CD14-positive monocyte (primary cell): Measurements from ENCODE around the gene TMEM239. TPM values are rescaled to one million over a fixed set of nuclear protein-coding genes. Genes with fewer than 3 reads are reported as not detected.
"Not testable (repeated sequence)": the region's sequence is repeated elsewhere in the genome, so short reads cannot be mapped to it uniquely, and the experiment has no call there.

Experiments
- DNase-seq, 3 donors: peaks; one replicate each; pipeline ENCODE4 v3.0.0-alpha.2; 2011 to 2022
- H2AFZ ChIP-seq: 2 replicates; pipeline ENCODE4 v1.6.0; 2012; ENCODE audit warnings: mild to moderate bottlenecking, low read depth, low read length, inconsistent platforms; ENCODE audit not compliant: insufficient read depth, poor library complexity, severe bottlenecking
- H3K27ac ChIP-seq, 2 donors: 1 replicate in 1 of 2; 2 replicates in 1 of 2; pipeline ENCODE4 v1.5.1; 2012 to 2013; ENCODE audit warnings: low read length in 2 of 2, control low read depth in 1 of 2, inconsistent platforms in 1 of 2, low read depth in 1 of 2, mild to moderate bottlenecking in 1 of 2
- H3K27me3 ChIP-seq, 2 donors: one replicate each; pipeline versions ENCODE4 v1.6.0 to v1.6.1; 2011 to 2013; ENCODE audit warnings: low read length in 2 of 2; ENCODE audit not compliant: control insufficient read depth in 2 of 2, insufficient read depth in 2 of 2
- H3K36me3 ChIP-seq, 2 donors: replicated peaks in 1 of 2; 1 replicate in 1 of 2; 2 replicates in 1 of 2; pipeline versions ENCODE4 v1.5.1 to v1.6.1; 2012 to 2013; ENCODE audit warnings: low read length in 2 of 2, control low read depth in 1 of 2, inconsistent platforms in 1 of 2, mild to moderate bottlenecking in 1 of 2; ENCODE audit not compliant: insufficient read depth in 2 of 2, control insufficient read depth in 1 of 2
- H3K4me1 ChIP-seq, 2 donors: 1 replicate in 1 of 2; 2 replicates in 1 of 2; pipeline versions ENCODE4 v1.5.1 to v1.6.1; 2012 to 2013; ENCODE audit warnings: low read length in 2 of 2, control low read depth in 1 of 2, inconsistent platforms in 1 of 2, mild to moderate bottlenecking in 1 of 2, moderate library complexity in 1 of 2; ENCODE audit not compliant: insufficient read depth in 2 of 2, control insufficient read depth in 1 of 2
- H3K4me2 ChIP-seq: replicated peaks from 2 replicates; pipeline ENCODE3; 2012; ENCODE audit warnings: low read length, moderate library complexity, mild to moderate bottlenecking; ENCODE audit not compliant: poor library complexity, severe bottlenecking; ENCODE audit errors: extremely low read depth
- H3K4me3 ChIP-seq, 3 experiments: fragments of 200-600 bp in 1 of 3; sonication (generic) in 1 of 3; replicated peaks in 1 of 3; 1 replicate in 2 of 3; 2 replicates in 1 of 3; pipeline ENCODE4 v1.5.1; 2011 to 2013; ENCODE audit warnings: low read length in 3 of 3, mild to moderate bottlenecking in 3 of 3, control low read depth in 2 of 3, low read depth in 2 of 3, inconsistent platforms in 1 of 3, moderate library complexity in 1 of 3
- H3K79me2 ChIP-seq: 2 replicates; pipeline ENCODE4 v1.6.0; 2012; ENCODE audit warnings: mild to moderate bottlenecking, control low read depth, inconsistent platforms, low read length, moderate library complexity; ENCODE audit not compliant: insufficient read depth
- H3K9ac ChIP-seq: 2 replicates; pipeline ENCODE4 v1.6.0; 2017; ENCODE audit warnings: low read length, mild to moderate bottlenecking; ENCODE audit not compliant: insufficient read depth, poor library complexity, severe bottlenecking
- H3K9me3 ChIP-seq, 2 donors: replicated peaks in 1 of 2; 1 replicate in 1 of 2; 2 replicates in 1 of 2; pipeline versions ENCODE4 v1.5.1 to v1.6.1; 2012 to 2013; ENCODE audit warnings: low read length in 2 of 2, control low read depth in 1 of 2; ENCODE audit not compliant: control insufficient read depth in 1 of 2, insufficient read depth in 1 of 2
- H4K20me1 ChIP-seq: 2 replicates; pipeline ENCODE4 v1.6.0; 2012; ENCODE audit warnings: mild to moderate bottlenecking, low read length, control low read depth, moderate library complexity; ENCODE audit not compliant: insufficient read depth
- H3K27ac Mint-ChIP-seq, 7 donors: one replicate each; pipeline ENCODE4 v1.8.0; 2020; ENCODE audit warnings: mild to moderate bottlenecking in 7 of 7, mixed read lengths in 7 of 7, moderate library complexity in 6 of 7, inconsistent platforms in 2 of 7
- H3K27me3 Mint-ChIP-seq, 3 donors: one replicate each; pipeline ENCODE4 v1.8.0; 2021 to 2022; ENCODE audit warnings: low read depth in 3 of 3, mild to moderate bottlenecking in 3 of 3, mixed read lengths in 3 of 3, moderate library complexity in 3 of 3, inconsistent platforms in 1 of 3
- H3K36me3 Mint-ChIP-seq, 2 donors: one replicate each; pipeline ENCODE4 v1.8.0; 2020; ENCODE audit warnings: mixed read lengths in 2 of 2, inconsistent platforms in 1 of 2, mild to moderate bottlenecking in 1 of 2
- H3K4me1 Mint-ChIP-seq: one replicate; pipeline ENCODE4 v1.8.0; 2020; ENCODE audit warnings: mild to moderate bottlenecking, mixed read lengths
- H3K4me3 Mint-ChIP-seq, 2 donors: one replicate each; pipeline ENCODE4 v1.8.0; 2020; ENCODE audit warnings: mild to moderate bottlenecking in 2 of 2, mixed read lengths in 2 of 2, moderate library complexity in 1 of 2
- H3K9me3 Mint-ChIP-seq, 7 donors: one replicate each; pipeline ENCODE4 v1.8.0; 2020 to 2022; ENCODE audit warnings: mixed read lengths in 7 of 7, mild to moderate bottlenecking in 6 of 7, moderate library complexity in 6 of 7, inconsistent platforms in 2 of 7
- CTCF ChIP-seq: fragments of 200-600 bp; IDR thresholded peaks from one replicate; pipeline ENCODE4 v1.8.0; 2022; ENCODE audit warnings: antibody characterized with exemption, mild to moderate bottlenecking
- WGBS: methylation state at CpG from one replicate; pipeline ENCODE4 v1.1.5; 2013; ENCODE audit warnings: missing lambda C conversion rate; ENCODE audit not compliant: insufficient coverage; 5-methylcytosine and 5-hydroxymethylcytosine counted together
- intact Hi-C, 2 donors: fragments of 100-400 bp; cut with micrococcal nuclease; formaldehyde crosslinking; loops; one replicate each; pipeline versions ENCODE4 v1.15.0 to v1.15.1; 2023
- polyA plus RNA-seq, 3 donors: library from polyadenylated mRNA; depleted of rRNA in 1 of 3; unstranded in 2 of 3; stranded (reverse) in 1 of 3; fragments of 300-500 nt in 2 of 3; fragments of >200 nt in 1 of 3; fragmentation: Illumina TruSeq in 2 of 3; gene quantifications; 1 replicate in 2 of 3; 2 replicates in 1 of 3; pipeline ENCODE4 v1.2.3, GENCODE V29; 2012 to 2021

The TMEM239 gene
- polyA plus RNA-seq, 3 donors: not detected

GRCh38 chr20:2807019-2807418, 9.1 kb upstream of the TMEM239 start:
- peaks cover 49 to 63% (median 50%) of the 10 kb centered on the region in 3 donors for H3K27me3 Mint-ChIP-seq
- DNase-seq: no peak
- peak overlapping the region in 1 of 2 donors; percentile 46 for H3K4me3 Mint-ChIP-seq
- H3K27ac Mint-ChIP-seq: no peak overlapping the region
- Histone ChIP-seq H3K27me3 (peaks cover 19 to 49% of the 10 kb centered on the region in 2 donors), H2AFZ (no peak overlapping the region), H3K27ac (no peak overlapping the region), H3K9me3 (no peaks in the 10 kb centered on the region), H3K36me3 (no peaks in the 10 kb centered on the region), H3K4me2 (no peak overlapping the region), H3K79me2 (no peaks in the 10 kb centered on the region), H4K20me1 (no peaks in the 10 kb centered on the region), H3K4me3 (no peak overlapping the region), H3K4me1 (no peaks in the 10 kb centered on the region), H3K9ac (no peak overlapping the region)
- peaks cover 0 to 9% (median 6%) of the 10 kb centered on the region in 7 donors for H3K9me3 Mint-ChIP-seq
- H3K36me3 Mint-ChIP-seq: peaks cover 0 to 1% of the 10 kb centered on the region in 2 donors
- H3K4me1 Mint-ChIP-seq: peaks cover 2% of the 10 kb centered on the region
- TF ChIP-seq CTCF: no peak
- 94% methylated on average over 3 of the region's 4 CpGs for WGBS
- intact Hi-C loops: no loop called here

- H3K36me3 Mint-ChIP-seq, H2AFZ ChIP-seq, H3K4me3 ChIP-seq, H3K27ac ChIP-seq, H3K79me2 ChIP-seq, H3K4me2 ChIP-seq, H3K36me3 ChIP-seq, intact Hi-C loops, DNase-seq, H3K4me1 ChIP-seq, H3K27ac Mint-ChIP-seq, H4K20me1 ChIP-seq, H3K4me3 Mint-ChIP-seq, H3K9me3 ChIP-seq, H3K4me1 Mint-ChIP-seq, H3K9ac ChIP-seq: not testable (repeated sequence)
- peaks cover 17 to 40% of the 10 kb centered on the region in 2 donors for H3K27me3 ChIP-seq
- 100% methylated on average over 2 of the region's 9 CpGs for WGBS
- H3K9me3 Mint-ChIP-seq: peaks cover 0 to 18% (median 8%) of the 10 kb centered on the region in 7 donors
- H3K27me3 Mint-ChIP-seq: peaks cover 42 to 61% (median 47%) of the 10 kb centered on the region in 3 donors
These were observed 8.2 kb upstream of the TMEM239 start for GRCh38 chr20:2807929-2808328.
